GM19463 (cell line): Measurements from ENCODE around the gene PFKL.

Source experiments
- ATAC-seq: cut with Tn5 transposase; IDR thresholded peaks from one replicate; pipeline ENCODE4 v1.9.1; 2021; ENCODE audit warnings: mild to moderate bottlenecking, moderate library complexity; ENCODE audit not compliant: unreplicated experiment

Gene PFKL

GRCh38 chr21:44325386-44326271, 25.8 kb downstream of the PFKL start:
- no peak for ATAC-seq

GRCh38 chr21:44326272-44326647, 26.4 kb downstream of the PFKL start:
- no peak for ATAC-seq

- ATAC-seq = no peak
Observed at GRCh38 chr21:44326716-44327602, 27.1 kb downstream of the PFKL start.

- ATAC-seq = no peak
Observed at GRCh38 chr21:44327603-44327974, 27.7 kb downstream of the PFKL start.

GRCh38 chr21:44328242-44328895, 28.5 kb downstream of the PFKL start:
- ATAC-seq = no peak

- no peak for ATAC-seq
Observed at GRCh38 chr21:44329086-44329889, 29.4 kb downstream of the PFKL start.

- ATAC-seq = no peak
Observed at GRCh38 chr21:44329971-44330681, 30.3 kb downstream of the PFKL start.

GRCh38 chr21:44330698-44331097, 30.8 kb downstream of the PFKL start:
- ATAC-seq = no peak

GRCh38 chr21:44331209-44331608, 31.4 kb downstream of the PFKL start:
- no peak for ATAC-seq

- no peak for ATAC-seq
Observed at GRCh38 chr21:44331650-44332307, 31.9 kb downstream of the PFKL start.

GRCh38 chr21:44332383-44332782, 32.5 kb downstream of the PFKL start:
- ATAC-seq = no peak

GRCh38 chr21:44332965-44333364, 33.1 kb downstream of the PFKL start:
- no peak for ATAC-seq

- no peak for ATAC-seq
Observed at GRCh38 chr21:44333509-44334328, 33.9 kb downstream of the PFKL start.

- no peak for ATAC-seq
Observed at GRCh38 chr21:44334329-44335030, 34.6 kb downstream of the PFKL start.

- no peak for ATAC-seq
Observed at GRCh38 chr21:44335266-44336059, 35.6 kb downstream of the PFKL start.

GRCh38 chr21:44337449-44337848, 37.6 kb downstream of the PFKL start:
- no peak for ATAC-seq
